SK-N-SH (cell line): ENCODE measurements around the gene MIPOL1. TPM values are rescaled to one million over a fixed set of nuclear protein-coding genes. Genes with fewer than 3 reads are reported as not detected.

ENCODE experiments used
- CTCF ChIA-PET: fragments of 300-600, 350-600 bp; formaldehyde crosslinking; extraction: SDS; loops from one replicate; lab custom pipeline; 2021; lab: Yijun Ruan, JAX
- POLR2A ChIA-PET: fragments of 350-600 bp; sonication (Branson Sonifier 250); formaldehyde crosslinking; extraction: SDS; loops from one replicate; lab custom pipeline; 2020; ENCODE audit warnings: antibody characterized with exemption, inconsistent platforms; lab: Yijun Ruan, JAX
- DNase-seq: peaks from one replicate; pipeline ENCODE4 v3.0.0; 2012
- H2AFZ ChIP-seq: fragments of 200-600 bp; sonication (generic); 2 replicates; pipeline ENCODE4 v1.8.1; 2016; ENCODE audit warnings: antibody characterized with exemption, mild to moderate bottlenecking, low read depth
- H3F3A ChIP-seq: fragments of 200-600 bp; sonication (generic); replicated peaks from 2 replicates; pipeline ENCODE3; 2016; ENCODE audit warnings: antibody characterized with exemption, mild to moderate bottlenecking; ENCODE audit not compliant: insufficient read depth
- H3K27ac ChIP-seq, 2 experiments: fragments of 200-500 bp in 1 of 2; fragments of 200-600 bp in 1 of 2; sonication (Bioruptor generic) in 1 of 2; sonication (generic), shearing (Covaris generic) in 1 of 2; 2 replicates each; pipeline versions ENCODE4 v1.5.1 to v1.6.1; 2014 to 2016; ENCODE audit warnings: low read depth in 2 of 2, inconsistent platforms in 1 of 2, low read length in 1 of 2, mild to moderate bottlenecking in 1 of 2, mixed read lengths in 1 of 2
- H3K27me3 ChIP-seq: fragments of 200-600 bp; sonication (generic), shearing (Covaris generic); 2 replicates; pipeline ENCODE4 v1.6.1; 2016; ENCODE audit warnings: mixed run types; ENCODE audit not compliant: insufficient read depth
- H3K36me3 ChIP-seq, 2 experiments: fragments of 200-500 bp in 1 of 2; fragments of 200-600 bp in 1 of 2; sonication (Bioruptor generic) in 1 of 2; sonication (generic) in 1 of 2; replicated peaks in 1 of 2; 2 replicates each; pipeline versions ENCODE3 to v1.5.1; 2014 to 2016; ENCODE audit warnings: low read length in 1 of 2, mild to moderate bottlenecking in 1 of 2; ENCODE audit not compliant: insufficient read depth in 2 of 2, control insufficient read depth in 1 of 2
- H3K4me1 ChIP-seq, 2 experiments: fragments of 200-500 bp in 1 of 2; fragments of 200-600 bp in 1 of 2; sonication (Bioruptor generic) in 1 of 2; sonication (generic), shearing (Covaris generic) in 1 of 2; 2 replicates each; pipeline versions ENCODE4 v1.5.1 to v1.6.1; 2014 to 2016; ENCODE audit warnings: low read depth in 1 of 2, low read length in 1 of 2, mixed run types in 1 of 2; ENCODE audit not compliant: insufficient read depth in 2 of 2, control insufficient read depth in 1 of 2
- H3K4me2 ChIP-seq: fragments of 200-600 bp; sonication (generic), shearing (Covaris generic); 2 replicates; pipeline ENCODE4 v1.6.1; 2017; ENCODE audit warnings: mixed run types
- H3K4me3 ChIP-seq, 2 experiments: fragments of 200-500 bp in 1 of 2; fragments of 200-600 bp in 1 of 2; sonication (Bioruptor generic) in 1 of 2; sonication (generic), shearing (Covaris generic) in 1 of 2; 2 replicates each; pipeline versions ENCODE4 v1.5.1 to v1.8.1; 2014 to 2016; ENCODE audit warnings: low read depth in 2 of 2, inconsistent platforms in 1 of 2, low read length in 1 of 2, mild to moderate bottlenecking in 1 of 2, mixed read lengths in 1 of 2, moderate library complexity in 1 of 2
- H3K79me2 ChIP-seq: fragments of 200-600 bp; sonication (generic); 2 replicates; pipeline ENCODE4 v1.8.1; 2017; ENCODE audit warnings: mild to moderate bottlenecking; ENCODE audit not compliant: insufficient read depth
- H3K9ac ChIP-seq: fragments of 200-600 bp; sonication (generic); 2 replicates; pipeline ENCODE4 v1.6.1; 2017; ENCODE audit warnings: mixed run types
- H3K9me2 ChIP-seq: fragments of 200-600 bp; sonication (generic); 2 replicates; pipeline ENCODE4 v1.6.1; 2017; ENCODE audit warnings: mixed run types
- H3K9me3 ChIP-seq: fragments of 200-600 bp; sonication (generic); 2 replicates; pipeline ENCODE4 v1.6.1; 2017; ENCODE audit warnings: mixed run types, mild to moderate bottlenecking, moderate library complexity
- H4K20me1 ChIP-seq: fragments of 200-600 bp; sonication (generic); 2 replicates; pipeline ENCODE4 v1.6.1; 2017; ENCODE audit warnings: mild to moderate bottlenecking, mixed run types; ENCODE audit not compliant: insufficient read depth
- ELF1 ChIP-seq: IDR thresholded peaks from 2 replicates; pipeline ENCODE4 v1.4.0; 2012
- EZH2phosphoT487 ChIP-seq: fragments of 200-600 bp; sonication (generic); IDR thresholded peaks from 2 replicates; pipeline ENCODE4 v1.6.1; 2017; ENCODE audit warnings: low read depth, mixed run types, mild to moderate bottlenecking, antibody characterized with exemption, moderate library complexity, borderline replicate concordance
- FOXJ3 ChIP-seq: sonication (generic); formaldehyde crosslinking; IDR thresholded peaks from 2 replicates; pipeline ENCODE4 v1.5.1; 2020; ENCODE audit warnings: mild to moderate bottlenecking, missing genetic modification reagents
- FOXM1 ChIP-seq: IDR thresholded peaks from 2 replicates; pipeline ENCODE4 v1.4.0; 2012; ENCODE audit warnings: low read depth, mild to moderate bottlenecking
- IRF3 ChIP-seq: fragments of 150-350 bp; IDR thresholded peaks from 2 replicates; pipeline ENCODE4 v1.6.1; 2016; ENCODE audit warnings: mild to moderate bottlenecking, low read depth, low read length
- MAX ChIP-seq: IDR thresholded peaks from 2 replicates; pipeline ENCODE4 v1.4.0; 2012; ENCODE audit warnings: low read depth
- MXI1 ChIP-seq: IDR thresholded peaks from 2 replicates; pipeline ENCODE4 v1.6.1; 2012; ENCODE audit warnings: mild to moderate bottlenecking, low read depth, low read length, improper control_type of control experiment
- NFIC ChIP-seq: IDR thresholded peaks from 2 replicates; pipeline ENCODE4 v1.4.0; 2012; ENCODE audit warnings: borderline replicate concordance
- NRF1 ChIP-seq: IDR thresholded peaks from 2 replicates; pipeline ENCODE4 v1.6.1; 2012; ENCODE audit warnings: low read depth, mild to moderate bottlenecking, low read length
- POLR2AphosphoS5 ChIP-seq: IDR thresholded peaks from 2 replicates; pipeline ENCODE4 v1.6.1; 2012; ENCODE audit warnings: low read depth, low read length
- RCOR1 ChIP-seq: fragments of 150-350 bp; IDR thresholded peaks from 2 replicates; pipeline ENCODE4 v1.6.1; 2017; ENCODE audit warnings: antibody characterized with exemption, low read length
- RFX5 ChIP-seq: IDR thresholded peaks from 2 replicates; pipeline ENCODE4 v1.6.1; 2012; ENCODE audit warnings: mild to moderate bottlenecking, improper control_type of control experiment, low read length
- RXRA ChIP-seq: IDR thresholded peaks from 2 replicates; pipeline ENCODE4 v1.4.0; 2012; ENCODE audit warnings: low read depth, mild to moderate bottlenecking, borderline replicate concordance
- SMC3 ChIP-seq: IDR thresholded peaks from 2 replicates; pipeline ENCODE4 v1.6.1; 2012; ENCODE audit warnings: low read depth, low read length, improper control_type of control experiment
- TAF1 ChIP-seq: IDR thresholded peaks from 2 replicates; pipeline ENCODE4 v1.6.1; 2012; ENCODE audit warnings: low read depth, mild to moderate bottlenecking, low read length, moderate library complexity, borderline replicate concordance
- TEAD4 ChIP-seq: IDR thresholded peaks from 2 replicates; pipeline ENCODE4 v1.4.0; 2012; ENCODE audit warnings: mild to moderate bottlenecking, borderline replicate concordance; ENCODE audit not compliant: insufficient read depth
- USF2 ChIP-seq: fragments of 150-350 bp; IDR thresholded peaks from 2 replicates; pipeline ENCODE4 v1.6.1; 2017; ENCODE audit warnings: antibody characterized with exemption, low read length, low read depth, borderline replicate concordance
- WGBS: methylation state at CpG from one replicate; pipeline ENCODE4 v1.1.6; 2017; ENCODE audit warnings: low lambda C conversion rate; 5-methylcytosine and 5-hydroxymethylcytosine counted together
- polyA plus RNA-seq, 3 experiments: library from polyadenylated mRNA; depleted of rRNA; stranded (reverse); fragments of >200 nt; gene quantifications; 2 replicates each; pipeline ENCODE4 v1.2.3, GENCODE V29; 2012
- TF ChIP-seq, protein P1 (sequence below): IDR thresholded peaks from 2 replicates; pipeline ENCODE4 v1.4.0; 2012; ENCODE audit warnings: low read depth, borderline replicate concordance

The MIPOL1 gene
- polyA plus RNA-seq, 1 of the 3 experiments (the other 2 are of a cell fraction), result 0.23 TPM

- CTCF ChIA-PET, result no interaction called here
- H3K9ac ChIP-seq, result no peak overlapping the region
- no peaks in the 10 kb centered on the region for H3K9me3 ChIP-seq
- H2AFZ ChIP-seq, result no peak overlapping the region
- no peaks in the 10 kb centered on the region for H3F3A ChIP-seq
- no peak overlapping the region for H3K4me2 ChIP-seq
- H3K4me1 ChIP-seq, result no peaks in the 10 kb centered on the region
- no peaks in the 10 kb centered on the region for H3K9me2 ChIP-seq
- TF ChIP-seq NRF1, result no peak
- TF ChIP-seq TAF1, result no peak
- TF ChIP-seq NFIC, result no peak
- TF ChIP-seq RCOR1, result no peak
- TF ChIP-seq MAX, result no peak
- no peak for TF ChIP-seq SMC3
- H3K27me3 ChIP-seq, result no peaks in the 10 kb centered on the region
- H3K79me2 ChIP-seq, result no peaks in the 10 kb centered on the region
- POLR2A ChIA-PET, result no interaction called here
- H3K27ac ChIP-seq, result no peak overlapping the region
- H3K36me3 ChIP-seq, result no peaks in the 10 kb centered on the region
- WGBS, result 11% methylated on average over 1 of the region's 1 CpG
- no peak for DNase-seq
- no peak overlapping the region for H3K4me3 ChIP-seq
- no peaks in the 10 kb centered on the region for H4K20me1 ChIP-seq
Measured at GRCh38 chr14:37428954-37429353, 231.2 kb downstream of the MIPOL1 start.

GRCh38 chr14:37429618-37430017 lies 231.9 kb downstream of the MIPOL1 start:
- WGBS, result 25% methylated on average over 1 of the region's 1 CpG
- Histone ChIP-seq H3K27ac (no peak overlapping the region), H3K27me3 (no peaks in the 10 kb centered on the region), H3K9ac (no peak overlapping the region), H3K4me2 (no peak overlapping the region), H3K36me3 (no peaks in the 10 kb centered on the region), H3K4me1 (no peaks in the 10 kb centered on the region), H4K20me1 (no peaks in the 10 kb centered on the region), H3K9me2 (no peaks in the 10 kb centered on the region), H3F3A (no peaks in the 10 kb centered on the region)
- DNase-seq, result no peak
- TF ChIP-seq NFIC (no peak), FOXM1 (no peak), TEAD4 (no peak), NRF1 (no peak), IRF3 (no peak), ELF1 (no peak)
- TF ChIP-seq, all 33 proteins: peak for 0
- POLR2A ChIA-PET, result no interaction called here
- Histone ChIP-seq H3K79me2 (no peaks in the 10 kb centered on the region), H2AFZ (no peak overlapping the region), H3K9me3 (no peaks in the 10 kb centered on the region), H3K4me3 (no peak overlapping the region)
- CTCF ChIA-PET, result no interaction called here

- H3K4me1 ChIP-seq, result no peaks in the 10 kb centered on the region
- no peaks in the 10 kb centered on the region for H3K79me2 ChIP-seq
- POLR2A ChIA-PET, result no interaction called here
- no peaks in the 10 kb centered on the region for H3F3A ChIP-seq
- H3K4me2 ChIP-seq, result no peak overlapping the region
- H3K27ac ChIP-seq, result no peak overlapping the region
- H3K36me3 ChIP-seq, result no peaks in the 10 kb centered on the region
- no peak overlapping the region for H3K9ac ChIP-seq
- no peaks in the 10 kb centered on the region for H3K27me3 ChIP-seq
- no peaks in the 10 kb centered on the region for H3K9me2 ChIP-seq
- H4K20me1 ChIP-seq, result no peaks in the 10 kb centered on the region
- no peaks in the 10 kb centered on the region for H3K9me3 ChIP-seq
- no peak overlapping the region for H3K4me3 ChIP-seq
- no peak overlapping the region for H2AFZ ChIP-seq
- 17% methylated on average over 3 of the region's 3 CpGs for WGBS
- DNase-seq, result no peak
- CTCF ChIA-PET, result no interaction called here
- TF ChIP-seq IRF3 (no peak), MXI1 (no peak), MAX (no peak), SMC3 (no peak), NFIC (no peak), RFX5 (no peak), FOXJ3 (CRISPR knock-in tag) (no peak), RXRA (no peak), NRF1 (no peak), EZH2phosphoT487 (no peak), POLR2AphosphoS5 (no peak), USF2 (no peak)
- TF ChIP-seq, protein P1, sequence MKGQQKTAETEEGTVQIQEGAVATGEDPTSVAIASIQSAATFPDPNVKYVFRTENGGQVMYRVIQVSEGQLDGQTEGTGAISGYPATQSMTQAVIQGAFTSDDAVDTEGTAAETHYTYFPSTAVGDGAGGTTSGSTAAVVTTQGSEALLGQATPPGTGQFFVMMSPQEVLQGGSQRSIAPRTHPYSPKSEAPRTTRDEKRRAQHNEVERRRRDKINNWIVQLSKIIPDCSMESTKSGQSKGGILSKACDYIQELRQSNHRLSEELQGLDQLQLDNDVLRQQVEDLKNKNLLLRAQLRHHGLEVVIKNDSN, result no peak
Measured at GRCh38 chr14:37434867-37435266, 237.1 kb downstream of the MIPOL1 start.
